Measurements from ENCODE around the gene FBLN2. TPM values are rescaled to one million over a fixed set of nuclear protein-coding genes. Genes with fewer than 3 reads are reported as not detected.
A peak's percentile ranks its signal among the peaks of the same experiment; 100 is the strongest.
"Not testable (repeated sequence)": the region's sequence is repeated elsewhere in the genome, so short reads cannot be mapped to it uniquely, and the experiment has no call there.

The FBLN2 gene
- total RNA-seq, 1 donor from 2014 or later: 33.5 TPM

DNA sequence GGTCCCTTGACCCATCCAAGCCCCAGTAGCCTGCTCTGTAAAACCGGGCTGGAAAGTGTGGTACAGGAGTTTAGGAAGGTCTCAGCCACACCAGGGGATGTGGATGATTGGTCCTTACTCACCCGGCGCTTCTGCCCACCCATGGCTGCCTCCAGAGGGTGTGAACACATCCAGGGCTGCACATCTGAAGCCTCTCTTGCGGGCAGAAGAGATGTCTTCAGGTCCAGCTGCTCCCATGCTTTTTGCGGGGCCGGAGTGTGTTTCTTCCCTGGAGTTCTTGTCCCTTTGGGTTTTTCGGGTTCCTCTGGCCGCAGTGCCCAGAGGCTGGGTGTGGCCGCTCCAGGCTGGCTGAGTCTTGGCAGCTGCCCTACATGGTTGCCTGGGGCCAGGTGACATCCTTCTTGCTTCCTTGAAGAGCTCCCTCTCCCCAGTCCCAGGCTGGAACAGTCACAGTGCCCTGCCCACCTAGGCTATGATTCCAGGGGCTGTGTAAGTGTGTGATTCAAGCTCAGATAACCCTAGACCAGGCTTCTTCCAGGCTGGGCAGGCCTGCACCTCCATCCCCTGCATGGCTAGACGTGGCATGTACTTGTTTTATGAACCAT is 34.9 kb upstream of the FBLN2 start:
- no peak for DNase-seq

DNA sequence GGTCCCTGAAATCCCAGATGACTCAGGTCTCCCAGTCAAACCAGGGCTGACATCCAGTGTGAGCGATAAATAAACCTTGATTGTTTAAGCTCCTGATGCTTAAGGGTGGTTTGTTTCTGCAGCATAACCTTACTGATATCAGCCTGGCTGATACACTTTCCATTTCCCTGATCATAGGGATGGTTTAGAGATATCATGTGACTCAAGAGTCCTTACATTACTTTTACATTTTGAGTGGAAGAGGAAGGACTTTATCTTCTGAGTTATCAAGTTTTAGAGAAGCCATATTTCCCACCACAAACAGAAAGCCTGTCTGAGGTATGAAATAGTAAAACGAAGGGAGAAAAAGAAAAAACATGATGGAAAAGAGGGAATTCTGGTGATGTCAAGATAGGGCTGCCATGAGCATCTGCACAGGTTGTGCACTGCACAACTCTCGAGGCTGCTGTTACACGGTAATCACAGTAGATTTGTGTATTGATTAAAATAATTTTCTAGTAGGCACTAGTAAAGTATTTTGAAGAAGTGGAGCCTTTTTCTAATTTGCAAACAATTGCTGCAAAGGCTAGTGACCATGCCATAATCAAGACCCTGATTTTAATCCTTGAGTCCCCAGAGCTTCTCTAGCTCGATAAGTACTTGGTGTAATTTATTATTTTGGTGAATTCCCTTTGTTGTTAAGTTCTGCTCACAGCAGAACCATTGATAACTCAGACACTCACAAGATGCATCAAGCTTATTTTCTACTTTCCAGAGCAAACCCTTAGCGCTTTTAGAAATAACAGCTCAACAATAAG is 34.1 kb upstream of the FBLN2 start:
- DNase-seq: no peak

DNA sequence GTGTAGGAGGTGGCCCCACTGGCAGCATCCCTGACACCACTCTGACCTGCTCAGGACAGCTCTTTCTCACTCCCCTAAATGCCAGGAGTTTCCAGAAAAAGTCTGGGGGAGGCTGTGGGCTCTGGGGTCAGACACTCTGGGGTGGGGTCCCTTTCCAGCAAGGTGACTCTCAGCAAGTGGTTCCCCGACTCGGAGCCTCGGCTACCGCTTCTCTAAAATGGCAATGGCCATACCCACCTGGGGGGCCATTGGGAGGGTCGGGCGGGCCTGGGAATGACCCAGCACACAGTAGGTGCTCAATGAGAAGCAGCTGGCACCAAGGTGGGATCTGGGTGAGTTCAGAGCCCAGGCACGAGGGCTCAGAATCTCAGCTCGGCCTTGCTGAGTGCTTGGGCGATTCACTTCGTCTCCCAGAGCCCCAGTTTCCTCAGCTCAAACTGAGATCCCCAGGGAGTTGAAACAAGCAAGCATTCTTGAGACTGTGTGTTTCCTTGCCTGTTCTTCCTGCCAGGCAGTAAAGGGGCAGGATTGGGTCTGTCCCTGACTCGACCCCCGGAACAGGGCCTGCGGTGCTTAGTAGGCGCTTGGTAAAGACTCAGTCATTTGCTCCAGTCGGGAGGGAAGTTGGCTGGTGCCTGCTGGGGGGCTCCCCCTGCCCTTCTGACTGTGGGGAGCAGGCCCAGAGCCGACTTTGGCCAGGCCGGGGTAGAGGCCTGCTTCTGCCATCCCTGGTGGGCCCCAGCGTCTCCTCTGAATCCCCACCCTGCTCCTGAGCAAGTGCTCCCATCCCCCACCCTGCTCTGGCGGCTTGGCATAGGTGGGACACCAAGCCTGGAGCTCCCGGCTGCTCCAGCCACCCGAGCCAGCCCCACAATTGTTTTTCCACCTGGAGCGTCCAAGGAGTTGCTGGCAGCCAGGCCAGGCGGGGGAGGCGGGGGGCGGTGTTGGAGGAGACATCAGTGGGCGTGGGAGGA is 32.9 kb upstream of the FBLN2 start:
- DNase-seq: no peak

DNA sequence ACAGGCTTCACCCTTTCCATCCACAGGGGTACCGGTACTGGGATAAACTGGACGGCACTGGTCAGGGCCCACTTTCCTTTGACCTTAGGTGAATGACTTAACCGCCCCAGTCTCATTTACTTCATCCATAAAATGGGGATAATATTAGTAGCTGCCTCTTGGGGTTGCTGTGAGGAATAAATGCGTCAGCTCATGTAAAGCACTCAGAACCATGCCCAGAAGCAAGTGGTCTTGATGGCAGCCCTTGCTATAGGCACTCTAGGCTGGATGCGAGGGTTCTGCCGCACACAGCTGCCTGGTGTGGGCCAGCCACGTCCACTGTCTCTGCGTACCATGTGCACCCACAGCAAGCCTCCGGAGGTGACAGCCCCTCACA is 32.2 kb upstream of the FBLN2 start:
- DNase-seq: no peak

DNA sequence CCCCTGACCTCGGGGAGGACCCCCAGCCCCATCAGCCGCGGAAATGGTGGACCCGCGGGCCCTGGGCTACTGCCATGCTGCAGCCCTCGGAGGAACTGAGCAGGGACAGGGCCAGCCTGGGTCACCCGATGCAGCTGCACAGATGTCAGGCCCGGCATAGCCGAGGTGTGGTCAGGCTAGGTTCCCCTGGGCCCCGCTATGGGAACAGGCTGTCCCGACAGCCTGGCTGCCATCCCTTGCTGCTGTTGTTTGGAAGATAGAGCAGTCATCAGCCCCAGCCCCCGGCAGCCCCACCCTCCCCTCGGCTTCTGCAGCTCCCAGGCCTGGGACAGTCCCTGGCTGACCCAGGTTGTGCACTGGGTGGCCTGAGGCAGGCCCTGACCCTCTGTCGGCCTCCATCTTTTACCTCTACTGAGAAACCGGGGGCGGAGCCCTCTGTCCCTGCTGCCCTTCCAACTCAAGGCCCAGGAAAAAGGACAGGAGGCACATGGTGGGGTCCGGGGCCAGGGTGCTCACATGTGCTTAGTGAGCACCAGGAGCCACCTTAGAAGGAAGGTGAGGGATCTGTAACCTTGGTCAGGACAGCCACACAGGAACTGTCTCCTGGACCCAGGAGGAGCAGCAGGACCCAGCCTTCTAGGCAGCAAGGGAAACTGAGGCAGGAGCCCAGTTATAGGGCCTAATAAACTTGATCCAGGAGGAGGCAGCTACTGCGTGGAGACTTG is 31.5 kb upstream of the FBLN2 start:
- no peak for DNase-seq

DNA sequence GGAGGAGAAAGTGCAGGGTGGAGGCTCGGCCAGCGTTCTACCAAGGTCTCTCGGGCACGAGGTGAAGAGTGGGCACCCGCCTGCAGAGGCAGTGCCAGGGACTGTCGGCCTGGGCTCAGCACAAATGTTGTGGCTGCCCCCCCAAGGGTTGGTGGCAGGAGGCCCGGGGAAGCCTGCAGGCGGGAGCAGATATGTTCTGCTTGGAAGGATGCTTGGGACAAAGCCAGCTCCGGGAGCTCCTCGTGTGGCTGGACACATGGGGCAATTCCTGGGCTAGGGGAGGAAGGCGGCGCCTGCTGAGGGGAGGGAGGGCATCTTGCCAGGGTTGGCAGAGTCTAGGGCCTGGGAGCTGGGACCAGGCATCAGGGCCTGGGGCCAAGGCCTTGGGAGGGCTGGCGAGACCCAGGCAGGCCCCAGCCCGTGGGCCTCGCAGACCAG is 30.4 kb upstream of the FBLN2 start:
- DNase-seq: no peak

DNA sequence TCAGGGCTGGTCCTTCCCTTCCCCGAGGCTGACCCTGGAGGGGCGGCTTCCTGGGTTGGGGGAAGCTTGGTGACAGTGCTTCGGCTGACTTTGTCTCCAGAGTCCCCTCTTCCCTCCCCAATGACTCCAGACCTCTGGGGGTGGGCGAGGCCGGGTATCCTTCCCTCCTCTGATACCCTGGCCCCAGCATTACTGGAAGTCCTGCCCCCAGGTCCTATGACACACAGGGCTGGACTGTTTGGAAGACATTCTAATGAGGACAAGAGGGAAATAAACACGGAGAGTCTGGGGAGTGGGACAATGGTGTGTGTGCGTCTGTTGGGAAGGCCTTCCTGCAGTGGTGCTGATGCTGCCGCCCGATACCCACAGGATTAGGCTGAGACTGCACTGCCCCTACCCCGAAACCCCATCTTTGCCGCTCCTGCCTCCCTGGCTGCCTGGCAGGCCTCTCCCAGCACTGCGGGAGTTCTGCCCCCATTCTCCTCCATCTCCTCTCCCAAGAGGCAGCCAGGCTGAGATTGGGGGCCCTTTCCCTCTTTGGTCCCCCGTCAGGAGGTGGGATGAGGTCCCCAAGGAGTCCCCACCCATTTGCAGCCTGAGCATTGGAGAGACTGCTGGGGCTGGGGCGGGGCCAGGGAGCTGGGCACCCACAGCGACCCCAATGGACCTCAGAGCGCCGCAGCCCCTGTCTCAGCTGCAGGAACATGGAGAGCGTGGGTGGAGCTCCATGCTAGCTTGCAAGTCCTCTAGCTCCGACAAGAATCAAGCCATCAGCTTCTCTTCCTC is 29.7 kb upstream of the FBLN2 start:
- no peak for DNase-seq

DNA sequence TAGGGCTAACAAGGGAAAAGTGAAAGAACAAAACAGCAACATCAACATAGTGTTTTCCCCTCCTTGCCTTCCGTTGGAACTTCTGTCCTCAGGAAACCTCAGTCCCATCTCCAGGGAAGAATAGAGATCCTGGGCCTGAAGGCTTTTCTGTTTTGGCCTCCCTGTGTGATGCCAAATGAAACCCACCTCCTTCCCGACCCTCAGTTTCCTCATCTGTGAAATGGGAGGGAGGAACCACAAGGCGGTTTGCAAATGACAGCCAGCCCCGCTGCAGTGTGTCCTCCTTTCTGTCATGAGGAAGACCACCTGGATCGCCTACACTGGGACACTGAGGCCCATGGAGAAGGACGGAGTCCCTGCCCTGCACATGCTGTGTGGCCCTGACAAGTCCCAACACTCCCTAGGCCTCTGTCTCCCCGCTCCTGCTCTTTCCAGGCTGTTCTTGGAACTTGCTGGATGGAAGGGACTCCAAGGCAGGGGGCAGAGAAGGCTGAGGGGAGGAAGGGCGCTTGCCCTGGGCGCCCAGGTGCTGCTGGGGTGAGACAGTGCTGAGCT is 28.5 kb upstream of the FBLN2 start:
- DNase-seq: no peak

DNA sequence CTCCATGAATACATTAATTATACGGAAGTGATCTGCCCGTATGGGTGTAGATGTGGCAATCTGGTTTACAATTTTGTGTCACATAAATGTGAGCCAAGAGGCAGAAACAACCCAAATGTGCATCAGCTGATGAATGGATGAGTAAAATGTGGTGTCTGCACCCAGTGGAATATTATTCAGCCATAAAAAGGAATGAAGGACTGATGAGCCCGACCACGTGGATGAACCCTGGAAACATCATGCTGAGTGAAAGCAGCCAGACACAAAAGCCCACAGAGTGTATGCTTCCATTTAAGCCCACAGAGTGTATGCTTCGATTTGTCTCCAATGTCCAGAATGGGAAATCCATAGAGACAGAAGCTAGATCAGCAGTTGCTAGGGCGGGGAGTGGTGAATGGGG is 27.6 kb upstream of the FBLN2 start:
- no peak for DNase-seq

DNA sequence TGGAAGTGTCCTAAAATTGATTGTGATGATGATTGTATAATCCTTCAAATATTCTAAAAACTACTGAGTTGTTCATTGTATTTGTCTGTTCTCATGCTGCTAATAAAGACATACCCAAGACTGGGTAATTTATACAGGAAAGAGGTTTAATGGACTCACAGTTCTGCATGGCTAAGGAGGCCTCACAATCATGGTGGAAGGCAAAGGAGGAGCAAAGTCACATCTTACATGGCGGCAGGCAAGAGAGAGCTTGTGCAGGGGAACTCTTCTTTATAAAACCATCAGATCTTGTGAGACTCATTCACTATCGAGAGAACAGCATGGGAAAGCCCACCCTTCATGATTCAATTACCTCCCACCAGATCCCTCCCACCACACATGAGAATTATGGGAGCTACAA is 27.2 kb upstream of the FBLN2 start:
- DNase-seq: not testable (repeated sequence)

DNA sequence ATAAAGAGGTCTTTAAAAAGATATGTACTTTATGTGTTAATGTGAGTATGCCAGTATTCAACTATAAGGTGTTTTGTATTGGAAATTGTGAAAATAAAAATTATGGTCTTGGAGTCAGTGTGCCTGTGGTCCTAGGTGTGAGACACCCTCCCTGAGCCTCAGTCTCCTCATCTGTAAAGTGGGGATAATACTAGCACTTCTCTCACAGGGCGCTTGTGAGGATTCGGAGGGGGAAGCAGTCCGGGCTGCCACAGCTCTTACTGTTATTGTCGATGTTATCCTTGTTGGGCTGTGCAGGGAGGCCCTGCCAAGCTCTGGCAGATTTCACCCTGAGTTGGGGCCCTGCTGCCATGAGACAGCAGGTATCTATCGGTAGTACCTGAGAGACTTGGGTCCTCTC is 26.7 kb upstream of the FBLN2 start:
- no peak for DNase-seq

DNA sequence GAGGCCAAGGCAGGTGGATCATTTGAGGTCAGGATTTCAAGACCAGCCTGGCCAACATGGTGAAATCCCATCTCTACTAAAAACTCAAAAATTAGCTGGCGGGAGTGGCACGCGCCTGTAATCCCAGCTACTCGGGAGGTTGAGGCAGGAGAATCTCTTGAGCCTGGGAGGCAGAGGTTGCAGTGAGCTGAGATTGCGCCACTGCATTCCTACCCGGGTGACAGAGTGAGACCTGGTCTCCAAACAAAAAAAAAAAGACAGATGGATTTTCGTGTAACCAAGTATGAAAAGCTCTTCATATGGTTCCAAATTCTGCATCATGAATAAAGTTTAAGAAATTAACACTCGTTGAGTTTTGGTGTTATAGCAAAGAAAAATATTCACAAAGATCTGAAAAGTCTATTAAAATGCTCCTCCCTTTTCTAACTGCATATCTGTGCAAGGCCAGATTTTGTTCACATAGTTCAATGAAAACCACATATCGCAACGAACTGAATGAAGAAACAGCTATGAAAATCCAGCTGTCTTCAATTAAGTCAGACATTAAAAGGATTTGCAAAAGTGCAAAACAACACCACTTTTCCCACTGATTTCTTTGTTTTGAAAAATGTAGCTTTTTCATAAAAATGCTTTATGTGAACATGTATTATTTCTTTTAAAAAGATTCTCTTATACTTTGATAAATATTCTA is 23.8 kb upstream of the FBLN2 start:
- DNase-seq: peak; percentile 33

DNA sequence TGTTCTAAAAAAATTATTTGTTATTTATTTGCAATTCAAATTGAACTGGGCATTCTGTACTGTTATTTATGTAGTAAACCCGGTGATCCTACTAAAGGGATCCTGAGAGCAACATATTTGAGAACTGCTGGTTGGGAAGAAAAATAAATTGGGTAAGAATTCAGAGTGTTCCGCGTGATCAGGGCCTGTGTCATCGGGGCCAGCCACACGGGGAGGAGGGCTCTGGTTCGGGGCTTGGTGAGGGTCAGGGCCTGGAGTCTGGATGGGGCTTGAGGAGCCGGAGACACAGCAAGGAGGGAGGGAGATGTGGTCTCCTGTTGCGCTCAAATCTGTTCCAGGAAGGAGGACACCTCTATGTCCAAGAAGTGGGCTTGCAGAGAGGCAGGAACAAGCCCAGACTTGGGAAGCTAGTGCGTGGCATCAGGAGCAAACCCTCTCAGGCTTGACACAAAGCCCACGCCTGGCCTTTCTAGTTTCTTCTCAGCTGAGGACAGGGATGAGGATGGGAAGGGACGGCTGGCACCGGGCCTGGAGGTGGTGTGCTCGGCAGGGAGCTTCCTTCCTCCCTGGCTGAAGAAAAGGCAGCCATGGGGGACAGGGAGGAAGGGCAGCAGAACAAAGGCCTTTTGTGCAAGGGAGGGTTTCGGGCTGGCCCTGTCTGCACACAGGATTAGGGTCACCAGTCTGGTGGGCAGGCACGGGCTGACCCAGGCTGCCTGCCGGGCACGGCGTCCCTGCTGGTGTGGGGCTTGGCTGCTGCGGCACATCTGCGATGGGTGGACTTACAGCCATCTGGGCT is 22.9 kb upstream of the FBLN2 start:
- DNase-seq: no peak

DNA sequence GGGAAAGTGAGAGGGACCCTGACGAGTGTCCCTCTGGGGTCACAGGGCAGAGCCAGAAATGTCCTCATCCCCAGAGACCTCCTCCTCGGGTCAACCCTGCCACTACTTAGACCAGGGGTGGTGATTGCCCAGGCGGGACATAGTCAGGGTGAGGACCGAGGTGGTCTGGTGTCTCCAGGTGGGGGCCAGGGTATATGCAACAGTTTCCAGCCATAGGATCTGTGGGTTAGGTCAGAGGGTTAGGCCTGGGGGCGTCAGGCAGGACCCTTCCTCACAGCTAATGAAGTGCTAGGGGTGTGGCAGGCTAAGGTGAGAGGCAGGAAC is 22.3 kb upstream of the FBLN2 start:
- no peak for DNase-seq

DNA sequence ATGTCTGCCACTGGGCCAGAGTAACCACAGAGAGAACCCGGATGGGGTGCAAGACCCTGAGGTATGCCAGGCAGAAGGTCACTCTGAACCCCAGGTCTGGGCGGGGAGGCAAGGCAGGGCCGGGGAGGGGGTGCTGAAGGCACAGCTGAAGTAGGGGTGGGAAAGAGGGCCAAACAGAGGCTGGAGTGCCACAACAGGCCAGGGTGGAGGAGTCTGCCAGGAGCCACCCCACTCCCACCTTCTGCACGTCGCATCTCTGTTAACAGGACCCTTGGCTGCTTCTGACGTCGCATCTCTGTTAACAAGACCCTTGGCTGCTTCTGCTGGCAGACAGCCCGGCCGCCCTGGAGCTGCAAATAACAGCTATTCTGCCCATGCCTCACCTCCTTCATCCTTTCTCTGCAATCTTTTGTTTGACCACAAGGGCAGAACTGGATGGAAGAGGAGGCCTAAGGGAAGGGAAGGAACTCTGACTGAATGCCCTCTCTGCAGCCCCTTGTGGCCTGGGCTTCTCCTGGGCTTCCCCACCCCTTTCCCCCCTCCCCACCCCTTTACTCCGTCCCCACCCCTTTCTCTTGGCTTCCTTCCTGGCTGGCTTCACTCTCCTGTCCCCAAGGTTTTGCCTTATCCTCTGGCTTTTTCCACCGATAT is 20.6 kb upstream of the FBLN2 start:
- DNase-seq: no peak

DNA sequence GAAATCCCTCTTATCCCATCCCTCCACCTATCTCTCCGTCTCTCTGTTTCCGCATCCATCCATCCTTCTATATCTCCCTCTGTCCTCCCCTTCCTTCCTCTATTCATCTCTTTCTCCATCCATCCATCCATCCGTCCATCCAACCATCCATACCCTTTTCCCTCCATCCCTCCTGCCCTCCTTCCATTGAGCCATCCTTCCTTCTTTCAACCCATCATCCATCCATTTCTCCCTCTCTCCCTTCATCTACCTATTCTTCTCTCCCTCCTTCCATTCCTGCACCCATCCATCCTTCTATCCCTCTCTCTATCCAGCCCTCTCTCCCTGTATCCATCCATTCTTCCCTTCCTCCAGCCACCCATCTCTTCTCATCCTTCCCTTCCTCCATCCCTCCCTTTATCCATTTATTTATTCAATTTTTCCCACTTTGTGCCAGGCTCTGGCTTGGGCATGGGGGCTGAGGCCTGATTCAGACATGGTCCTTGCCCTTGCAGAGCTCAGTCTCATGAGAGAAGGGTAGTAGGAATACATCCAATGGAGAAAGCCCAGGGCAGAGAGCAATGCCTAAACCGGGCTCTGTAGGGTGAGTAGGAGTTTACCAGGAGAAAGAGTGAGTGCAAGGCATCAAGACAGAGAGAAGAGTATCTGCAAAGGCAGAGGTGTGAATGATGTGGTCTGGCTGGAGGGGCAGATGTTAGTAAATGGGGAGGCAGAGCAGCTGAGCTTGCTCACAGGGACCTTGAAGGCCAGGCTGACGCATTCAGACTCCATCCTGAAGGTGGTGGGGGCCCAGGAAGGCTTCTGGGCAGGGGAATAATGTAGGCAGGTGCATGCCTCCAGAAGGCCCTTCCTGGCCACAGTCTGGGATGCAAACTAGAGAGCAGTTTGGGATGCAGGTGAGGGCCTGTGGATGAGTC is 19.5 kb upstream of the FBLN2 start:
- DNase-seq: no peak

DNA sequence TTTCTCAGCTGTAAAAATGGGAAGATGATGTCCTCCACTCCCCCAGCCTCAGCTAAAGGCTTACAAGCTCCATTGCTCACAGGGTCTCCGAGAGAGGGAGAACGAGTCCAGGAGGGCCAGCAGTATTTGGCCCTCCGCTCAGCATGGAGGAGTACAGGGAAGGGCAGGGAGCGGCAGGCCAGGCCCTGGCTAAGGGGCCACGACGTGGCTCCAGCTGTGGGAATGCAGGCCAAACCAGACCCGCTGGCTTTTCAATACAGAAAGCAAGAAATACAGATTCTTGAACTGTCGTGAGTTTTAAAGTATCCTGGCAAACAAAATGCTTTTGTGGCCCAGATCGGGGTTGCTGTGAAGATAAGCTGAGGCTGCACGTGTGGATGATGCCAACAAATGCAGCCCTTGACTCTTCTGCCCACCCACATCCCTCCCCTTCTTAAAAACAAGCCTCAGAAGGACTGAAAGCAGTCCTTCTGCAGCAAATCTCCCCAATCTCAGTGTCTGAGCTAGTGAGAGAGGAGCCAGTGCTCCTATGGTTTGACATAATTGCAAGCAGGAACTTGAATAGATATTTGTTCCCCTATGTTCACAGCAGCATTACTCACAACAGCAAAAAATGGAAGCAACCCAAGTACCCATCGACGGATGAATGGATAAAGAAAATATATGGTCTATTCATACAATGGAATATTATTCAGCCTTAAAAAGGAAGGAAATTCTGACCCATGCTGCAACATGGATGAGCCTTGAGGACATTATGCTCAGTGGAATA is 18.5 kb upstream of the FBLN2 start:
- no peak for DNase-seq
